ENCODE measurements around the gene ST6GALNAC2. TPM values are rescaled to one million over a fixed set of nuclear protein-coding genes. Genes with fewer than 3 reads are reported as not detected.
"Not testable (repeated sequence)": the region's sequence is repeated elsewhere in the genome, so short reads cannot be mapped to it uniquely, and the experiment has no call there.

The ST6GALNAC2 gene
- total RNA-seq, 2 donors from 2014 or later = 0.62 TPM; not detected in 1

DNA sequence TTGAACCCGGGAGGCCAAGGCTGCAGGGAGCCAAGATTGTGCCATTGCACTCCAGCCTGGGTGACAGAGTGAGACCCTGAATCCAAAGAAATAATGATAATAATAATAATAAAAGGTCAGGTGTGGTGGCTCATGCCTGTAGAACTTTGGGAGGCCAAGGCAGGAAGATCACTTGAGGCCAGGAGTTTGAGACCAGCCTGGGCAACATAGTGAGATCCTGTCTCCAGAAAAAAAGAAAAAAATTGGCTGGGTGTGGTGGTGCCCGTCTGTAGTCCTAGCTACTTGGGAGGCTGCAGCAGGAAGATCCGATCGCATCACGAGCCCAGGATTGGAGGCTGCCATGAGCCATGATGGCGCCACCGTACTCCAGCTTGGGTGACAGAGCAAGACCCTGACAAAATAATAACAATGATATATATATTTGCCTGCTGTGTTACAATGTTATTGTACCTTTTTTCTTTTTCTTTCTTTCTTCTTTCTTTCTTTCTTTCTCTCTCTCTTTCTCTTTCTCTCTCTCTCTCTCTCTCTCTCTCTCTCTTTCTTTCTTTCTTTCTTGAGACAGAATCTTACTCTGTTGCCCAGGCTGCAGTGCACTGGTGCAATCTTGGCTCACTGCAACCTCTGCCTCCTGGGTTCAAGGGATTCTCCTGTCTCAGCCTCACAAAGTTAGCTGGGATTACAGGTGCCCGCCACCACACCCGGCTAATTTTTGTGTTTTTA, 51.9 kb downstream of the ST6GALNAC2 start:
- H3K27ac Mint-ChIP-seq = peak overlapping the region; percentile 19 to 36
- not testable (repeated sequence) for H3K36me3 Mint-ChIP-seq; ATAC-seq; H3K4me3 Mint-ChIP-seq; H3K9me3 Mint-ChIP-seq; H3K27me3 Mint-ChIP-seq; DNase-seq (ENCODE audit: low spot score)
- H3K4me1 Mint-ChIP-seq (ENCODE audit: low read depth in 2 of 2) = peaks cover 5 to 10% of the 10 kb centered on the region in 2 donors

DNA sequence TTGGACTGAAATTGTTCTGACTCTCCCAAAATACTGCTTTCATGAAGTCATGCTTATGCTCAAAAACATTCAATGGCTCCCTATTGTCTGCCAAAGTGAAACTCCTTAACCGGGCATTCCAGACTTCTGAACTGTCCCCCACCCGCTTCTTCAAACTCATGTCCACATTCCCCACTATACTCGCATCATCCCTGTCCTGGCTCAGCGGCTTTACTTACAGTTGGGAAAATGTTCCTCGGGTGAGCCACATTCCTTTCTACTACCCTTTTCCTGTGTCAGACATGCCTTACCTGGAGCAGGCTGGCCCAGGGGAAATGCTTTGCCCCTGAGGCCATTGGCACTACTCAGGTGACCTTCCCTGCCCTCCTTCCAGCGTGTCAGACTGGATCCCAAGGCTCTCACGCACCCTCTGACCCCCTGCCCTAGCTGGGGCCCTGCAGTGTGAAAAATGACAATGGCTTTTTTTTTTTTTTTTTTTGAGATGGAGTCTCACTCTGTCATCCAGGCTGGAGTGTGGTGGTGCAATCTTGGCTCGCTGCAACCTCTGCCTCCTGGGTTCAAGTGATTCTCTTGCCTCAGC, 53.5 kb downstream of the ST6GALNAC2 start:
- Mint-ChIP-seq H3K27ac (peak overlapping the region in 1 of 2 donors; percentile 78), H3K4me3 (no peak overlapping the region), H3K27me3 (peaks cover 0 to 5% of the 10 kb centered on the region in 2 donors), H3K36me3 (no peaks in the 10 kb centered on the region), H3K9me3 (no peaks in the 10 kb centered on the region), H3K4me1 (ENCODE audit: low read depth in 2 of 2) (peaks cover 14 to 18% of the 10 kb centered on the region in 2 donors)
- no peak for DNase-seq (ENCODE audit: low spot score)
- no peak for ATAC-seq

DNA sequence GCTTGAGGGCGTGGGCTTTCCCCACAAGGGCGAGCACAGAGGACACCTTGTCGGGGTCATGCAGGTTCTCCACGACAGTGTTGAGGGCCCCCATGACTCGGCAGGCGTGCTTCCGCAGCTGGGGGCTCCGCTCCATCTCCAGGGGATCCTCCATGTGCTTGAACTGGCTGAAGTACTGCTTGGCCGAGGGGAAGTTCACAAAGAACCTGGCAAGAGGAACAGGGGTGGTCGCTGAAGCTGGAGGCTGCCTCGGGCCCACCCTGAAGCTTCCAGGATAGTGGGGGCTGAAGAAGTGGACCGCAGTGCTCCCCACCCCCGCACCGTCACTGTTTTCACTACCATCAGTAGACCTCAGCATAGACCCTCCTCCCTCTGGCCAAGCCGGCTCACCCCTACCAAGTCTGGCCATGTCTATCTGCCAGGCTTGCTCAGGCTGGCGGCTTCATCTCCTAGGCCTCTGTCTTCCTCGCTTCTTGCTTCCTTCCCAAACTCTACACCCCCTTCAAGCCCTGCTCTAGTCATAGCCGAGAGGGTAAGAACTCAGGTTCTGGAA, 54.1 kb downstream of the ST6GALNAC2 start:
- Mint-ChIP-seq H3K4me3 (no peak overlapping the region), H3K36me3 (no peaks in the 10 kb centered on the region), H3K9me3 (no peaks in the 10 kb centered on the region), H3K4me1 (ENCODE audit: low read depth in 2 of 2) (peaks cover 16 to 19% of the 10 kb centered on the region in 2 donors), H3K27me3 (peaks cover 0 to 3% of the 10 kb centered on the region in 2 donors), H3K27ac (peak overlapping the region in 1 of 2 donors; percentile 78)
- DNase-seq (ENCODE audit: low spot score) (no peak), ATAC-seq (no peak)

DNA sequence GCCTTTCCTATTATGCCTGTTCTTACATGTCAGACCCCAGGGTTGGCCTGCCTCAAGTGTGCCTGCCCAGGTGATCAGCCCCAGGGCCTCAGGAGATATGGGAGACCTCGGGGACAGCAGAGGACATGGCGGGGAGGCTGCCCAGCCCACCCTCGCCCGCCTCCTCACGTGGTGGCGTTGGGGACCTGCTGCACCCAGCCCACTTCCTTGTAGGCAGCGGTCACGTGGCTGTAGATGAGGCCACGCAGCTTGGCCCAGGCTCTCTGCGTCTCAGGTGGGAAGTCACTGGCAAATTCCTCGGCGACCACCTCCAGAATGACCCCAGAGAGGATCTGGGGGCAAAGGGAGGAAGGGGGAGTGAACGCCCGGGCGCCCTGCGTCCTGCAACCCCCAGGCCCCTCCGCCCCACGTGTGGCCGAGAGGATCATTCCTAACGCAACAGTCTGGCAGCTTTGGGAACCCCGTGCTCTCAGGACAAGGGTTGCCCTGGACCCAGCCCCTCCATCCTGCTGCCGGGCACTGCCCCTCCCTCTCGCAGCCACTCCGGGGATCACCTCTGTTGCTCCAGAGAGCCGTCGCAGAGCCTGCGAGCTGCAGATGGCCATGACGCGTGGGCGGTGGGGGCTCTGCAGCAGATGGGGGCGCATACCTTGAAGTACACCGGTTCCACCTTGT, 54.7 kb downstream of the ST6GALNAC2 start:
- DNase-seq (ENCODE audit: low spot score) (no peak), ATAC-seq (no peak)
- Mint-ChIP-seq H3K36me3 (no peaks in the 10 kb centered on the region), H3K4me1 (ENCODE audit: low read depth in 2 of 2) (peaks cover 16 to 19% of the 10 kb centered on the region in 2 donors), H3K27ac (peak overlapping the region in 1 of 2 donors; percentile 48), H3K9me3 (no peaks in the 10 kb centered on the region), H3K4me3 (no peak overlapping the region), H3K27me3 (peaks cover 0 to 3% of the 10 kb centered on the region in 2 donors)

DNA sequence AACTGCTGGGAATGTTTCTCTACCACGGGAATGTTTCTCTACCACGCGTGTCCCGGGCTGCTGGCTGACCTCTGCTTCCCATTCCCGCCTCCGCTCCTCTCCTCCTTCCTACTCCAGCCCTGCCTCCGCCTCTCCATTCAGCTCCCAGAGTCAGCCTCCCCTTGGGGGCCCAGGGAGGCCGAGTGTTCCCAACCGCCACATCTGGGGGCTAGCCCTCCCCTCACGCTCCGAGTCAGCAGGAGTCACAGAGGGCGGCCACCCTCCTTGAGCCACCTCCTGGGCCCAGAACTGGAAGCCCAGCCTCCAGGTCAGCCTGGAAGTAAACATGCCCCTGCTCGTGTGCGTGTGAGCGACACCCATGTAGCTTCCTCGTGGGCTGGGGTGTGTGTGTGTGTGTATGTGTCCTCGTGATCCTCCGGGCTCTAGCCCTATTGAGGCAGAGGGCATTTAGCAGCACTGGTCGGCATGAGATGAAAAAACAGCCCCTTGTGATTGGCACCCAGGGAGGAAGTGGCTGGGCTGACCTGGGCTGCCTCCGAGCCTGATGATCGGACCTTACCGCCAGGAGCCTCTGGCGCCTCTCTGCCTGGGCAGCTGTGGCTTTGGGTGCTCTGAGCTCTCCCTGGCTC, 55.5 kb downstream of the ST6GALNAC2 start:
- Mint-ChIP-seq H3K4me3 (no peak overlapping the region), H3K27ac (peak overlapping the region in 1 of 2 donors; percentile 48), H3K36me3 (no peaks in the 10 kb centered on the region), H3K27me3 (peaks cover 0 to 1% of the 10 kb centered on the region in 2 donors), H3K4me1 (ENCODE audit: low read depth in 2 of 2) (peaks cover 16 to 19% of the 10 kb centered on the region in 2 donors), H3K9me3 (no peaks in the 10 kb centered on the region)
- ATAC-seq = peak in 1 of 2 donors; percentile 10
- no peak for DNase-seq (ENCODE audit: low spot score)

DNA sequence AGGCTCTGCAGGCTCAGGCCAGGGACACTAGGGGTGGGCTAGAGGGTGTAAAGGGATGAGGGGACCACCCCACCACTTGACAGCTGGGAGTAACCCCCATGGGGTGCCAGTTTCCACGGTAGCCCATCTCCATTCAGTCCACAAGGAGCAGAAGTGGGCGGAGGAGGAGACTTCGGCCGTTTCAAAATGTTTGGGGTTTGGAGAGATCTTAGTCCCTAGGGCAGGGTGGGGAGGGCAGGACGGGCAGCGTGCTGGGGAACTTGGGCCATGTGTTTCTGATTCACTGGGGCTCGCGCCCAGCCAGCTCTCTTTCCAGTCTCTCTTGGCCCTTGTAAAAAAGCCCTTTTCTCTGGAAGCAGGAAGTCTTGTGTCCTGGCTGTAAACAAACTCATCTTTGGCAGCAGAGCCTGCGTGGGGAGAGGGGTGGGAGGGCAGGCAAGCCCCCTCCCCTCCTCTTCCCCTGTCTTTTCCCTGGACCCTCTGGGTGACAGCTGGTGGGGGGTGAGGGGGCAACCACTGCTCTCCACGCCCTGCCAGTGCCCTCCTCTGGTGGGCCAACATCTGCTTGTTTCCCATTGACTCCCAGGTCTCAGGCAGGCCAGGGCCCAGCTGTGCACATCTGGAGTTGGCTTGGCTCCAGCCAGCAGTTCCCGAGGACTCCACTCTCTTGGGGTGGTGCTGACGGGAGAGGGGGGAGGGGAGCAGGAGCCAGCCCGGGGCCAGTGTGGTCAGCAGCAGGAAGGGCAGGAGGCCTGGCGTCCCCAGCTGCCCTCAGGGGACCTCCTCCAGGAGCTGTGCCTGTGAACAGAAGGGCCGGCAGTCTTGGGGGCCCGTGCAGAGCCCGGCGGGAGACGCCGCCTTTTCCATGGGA, 56.2 kb downstream of the ST6GALNAC2 start:
- no peaks in the 10 kb centered on the region for H3K9me3 Mint-ChIP-seq
- ATAC-seq (no peak), DNase-seq (ENCODE audit: low spot score) (no peak)
- no peak overlapping the region for H3K27ac Mint-ChIP-seq
- H3K36me3 Mint-ChIP-seq = no peaks in the 10 kb centered on the region
- H3K4me3 Mint-ChIP-seq = no peak overlapping the region
- H3K4me1 Mint-ChIP-seq (ENCODE audit: low read depth in 2 of 2) = peaks cover 16 to 26% of the 10 kb centered on the region in 2 donors
- H3K27me3 Mint-ChIP-seq = no peaks in the 10 kb centered on the region

DNA sequence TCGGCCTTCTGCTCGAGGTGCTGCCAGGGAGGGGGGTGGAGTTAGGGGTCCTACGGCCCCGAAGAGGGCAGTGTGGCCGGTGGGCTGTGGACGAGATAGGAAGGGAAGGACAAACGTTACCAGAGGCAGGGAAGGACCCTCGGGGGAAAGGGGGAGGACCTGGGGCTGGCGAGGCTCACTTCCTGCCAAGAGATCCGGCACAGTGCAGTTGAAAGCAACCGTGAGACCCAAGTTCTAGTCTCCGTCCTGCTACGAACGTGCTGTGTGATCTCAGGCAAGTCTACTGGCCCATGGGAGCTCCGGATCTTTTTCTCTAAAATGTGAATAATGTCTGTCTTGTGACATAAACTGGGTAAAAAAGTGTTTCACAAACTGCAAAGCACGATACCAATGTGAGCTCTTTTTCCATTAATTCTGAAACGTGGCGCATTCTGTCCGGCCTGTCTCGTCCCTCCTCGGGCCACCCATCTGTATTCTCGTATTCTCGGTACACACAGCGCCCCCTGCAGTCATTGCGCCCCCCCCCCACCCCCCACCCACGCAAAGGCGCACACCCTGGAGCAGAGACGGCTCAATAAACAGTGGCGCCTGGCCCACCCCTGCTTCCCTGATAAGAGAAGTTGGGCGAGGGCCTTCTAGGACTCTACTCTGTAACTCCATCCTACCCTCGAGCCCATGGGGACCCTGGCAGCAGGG, 57.0 kb downstream of the ST6GALNAC2 start:
- H3K4me3 Mint-ChIP-seq = no peak overlapping the region
- H3K27ac Mint-ChIP-seq = peak overlapping the region in 1 of 2 donors; percentile 59
- no peaks in the 10 kb centered on the region for H3K9me3 Mint-ChIP-seq
- DNase-seq (ENCODE audit: low spot score) (no peak), ATAC-seq (no peak)
- peaks cover 18 to 29% of the 10 kb centered on the region in 2 donors for H3K4me1 Mint-ChIP-seq (ENCODE audit: low read depth in 2 of 2)
- H3K36me3 Mint-ChIP-seq = no peaks in the 10 kb centered on the region
- no peaks in the 10 kb centered on the region for H3K27me3 Mint-ChIP-seq

DNA sequence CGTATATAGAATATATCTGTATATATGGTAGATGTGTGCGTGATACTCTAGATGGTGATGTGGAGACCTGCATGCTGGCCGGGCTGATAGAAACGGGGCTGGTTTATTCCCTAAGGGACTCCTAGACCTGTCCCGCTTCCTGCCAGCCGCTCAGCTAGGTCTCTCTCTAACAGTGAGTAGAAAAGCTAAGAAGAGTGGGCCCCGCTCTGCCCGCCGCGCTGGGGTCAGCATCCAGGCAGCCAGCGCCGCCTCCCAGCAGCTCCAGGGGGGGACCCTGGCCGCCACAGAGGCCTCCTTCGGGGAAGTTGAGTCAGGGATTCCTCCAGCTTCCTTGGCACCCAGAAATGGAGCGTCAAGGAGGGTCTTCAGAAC, 57.5 kb downstream of the ST6GALNAC2 start:
- DNase-seq (ENCODE audit: low spot score) = no peak
- Mint-ChIP-seq H3K4me3 (peak overlapping the region; percentile 39), H3K27ac (peak overlapping the region in 1 of 2 donors; percentile 59), H3K27me3 (no peaks in the 10 kb centered on the region), H3K4me1 (ENCODE audit: low read depth in 2 of 2) (peaks cover 23 to 33% of the 10 kb centered on the region in 2 donors), H3K36me3 (no peaks in the 10 kb centered on the region), H3K9me3 (no peaks in the 10 kb centered on the region)
- no peak for ATAC-seq

DNA sequence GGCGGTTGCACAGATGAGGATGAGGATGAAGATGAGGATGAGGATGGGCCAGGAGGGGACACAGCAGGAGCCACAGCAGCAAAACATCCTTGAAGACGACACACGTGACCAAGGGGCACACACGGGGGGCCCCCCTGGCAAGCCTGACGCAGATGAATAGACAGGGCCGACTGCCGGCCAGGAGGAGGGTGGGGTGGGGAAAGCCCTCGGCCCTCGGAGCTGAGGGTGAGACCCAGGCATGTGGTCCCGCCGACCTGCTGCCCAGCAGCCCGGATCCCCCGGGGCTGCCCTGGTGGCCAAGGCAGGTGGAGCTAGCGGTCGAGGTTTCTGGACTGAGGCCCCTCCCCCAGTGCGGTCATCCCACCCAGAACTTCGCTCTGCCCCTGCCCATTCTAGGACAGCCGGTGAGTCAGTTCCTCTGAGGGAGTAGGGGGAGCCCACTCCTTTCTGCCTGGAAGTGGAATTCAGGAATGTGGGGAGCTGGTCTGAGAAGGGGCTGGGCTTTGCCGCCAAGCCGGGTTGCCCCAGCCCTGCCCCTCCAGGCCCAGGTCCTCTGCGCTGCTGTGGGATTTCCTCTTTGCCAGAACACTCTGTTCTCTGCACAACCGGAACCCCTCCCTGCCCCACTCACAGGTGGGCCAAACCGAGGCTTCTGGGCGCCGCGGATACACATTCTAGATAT, 58.1 kb downstream of the ST6GALNAC2 start:
- H3K4me1 Mint-ChIP-seq (ENCODE audit: low read depth in 2 of 2) = peaks cover 27 to 37% of the 10 kb centered on the region in 2 donors
- DNase-seq (ENCODE audit: low spot score) (no peak), ATAC-seq (peak; percentile 62 to 74)
- H3K36me3 Mint-ChIP-seq = no peaks in the 10 kb centered on the region
- H3K27me3 Mint-ChIP-seq = no peaks in the 10 kb centered on the region
- peak overlapping the region; percentile 56 for H3K4me3 Mint-ChIP-seq
- H3K27ac Mint-ChIP-seq = peak overlapping the region in 1 of 2 donors; percentile 59
- no peaks in the 10 kb centered on the region for H3K9me3 Mint-ChIP-seq

DNA sequence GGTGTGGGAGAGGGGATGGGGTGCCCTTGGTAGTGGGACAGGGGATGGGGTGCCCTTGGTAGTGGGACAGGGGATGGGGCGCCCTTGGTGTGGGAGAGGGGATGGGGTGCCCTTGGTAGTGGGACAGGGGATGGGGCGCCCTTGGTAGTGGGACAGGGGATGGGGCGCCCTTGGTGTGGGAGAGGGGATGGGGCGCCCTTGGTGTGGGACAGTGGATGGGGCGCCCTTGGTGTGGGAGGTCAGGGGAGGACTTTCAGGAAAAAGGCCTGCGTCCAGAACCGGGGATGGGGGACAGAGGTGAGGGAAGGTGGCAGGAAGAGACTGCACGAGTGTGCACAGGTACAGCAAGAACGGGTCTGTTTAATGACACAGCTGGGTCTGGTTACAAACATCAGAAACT, 58.6 kb downstream of the ST6GALNAC2 start:
- peak overlapping the region; percentile 56 for H3K4me3 Mint-ChIP-seq

DNA sequence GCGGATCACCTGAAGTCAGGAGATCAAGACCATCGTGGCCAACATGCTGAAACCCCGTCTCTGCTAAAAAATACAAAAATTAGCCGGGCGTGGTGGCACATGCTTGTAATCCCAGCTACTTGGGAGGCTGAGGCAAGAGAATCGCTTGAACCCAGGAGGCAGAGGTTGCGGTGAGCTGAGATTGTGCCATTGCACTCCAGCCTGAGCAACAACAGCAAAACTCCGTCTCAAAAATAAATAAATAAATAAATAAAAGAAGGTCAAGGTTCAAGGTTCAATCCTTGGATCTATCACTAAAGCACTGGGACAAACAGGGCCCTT, 60.2 kb downstream of the ST6GALNAC2 start:
- ATAC-seq; H3K27me3 Mint-ChIP-seq; H3K36me3 Mint-ChIP-seq; H3K4me3 Mint-ChIP-seq; H3K27ac Mint-ChIP-seq; DNase-seq (ENCODE audit: low spot score); H3K9me3 Mint-ChIP-seq: not testable (repeated sequence)
- H3K4me1 Mint-ChIP-seq (ENCODE audit: low read depth in 2 of 2) = peaks cover 22 to 36% of the 10 kb centered on the region in 2 donors

More for the DNA sequence above, 58.6 kb downstream of the ST6GALNAC2 start:
- DNase-seq (ENCODE audit: low spot score); H3K9me3 Mint-ChIP-seq; H3K27me3 Mint-ChIP-seq; H3K36me3 Mint-ChIP-seq; ATAC-seq: not testable (repeated sequence)
- peak overlapping the region in 1 of 2 donors; percentile 43 for H3K27ac Mint-ChIP-seq
- H3K4me1 Mint-ChIP-seq (ENCODE audit: low read depth in 2 of 2) = peaks cover 25 to 36% of the 10 kb centered on the region in 2 donors
